ENCODE measurements around the gene GTSE1.

Gene GTSE1

GRCh38 chr22:46273432-46274148 lies 23.1 kb upstream of the GTSE1 start:
- no peak for DNase-seq (ENCODE audit: low read depth in 1 of 2, low spot score in 1 of 2)

GRCh38 chr22:46274381-46274780 lies 22.3 kb upstream of the GTSE1 start:
- DNase-seq (ENCODE audit: low read depth in 1 of 2, low spot score in 1 of 2) = no peak

- DNase-seq (ENCODE audit: low read depth in 1 of 2, low spot score in 1 of 2) = no peak
Measured at GRCh38 chr22:46275455-46276122, 21.1 kb upstream of the GTSE1 start.

DNA sequence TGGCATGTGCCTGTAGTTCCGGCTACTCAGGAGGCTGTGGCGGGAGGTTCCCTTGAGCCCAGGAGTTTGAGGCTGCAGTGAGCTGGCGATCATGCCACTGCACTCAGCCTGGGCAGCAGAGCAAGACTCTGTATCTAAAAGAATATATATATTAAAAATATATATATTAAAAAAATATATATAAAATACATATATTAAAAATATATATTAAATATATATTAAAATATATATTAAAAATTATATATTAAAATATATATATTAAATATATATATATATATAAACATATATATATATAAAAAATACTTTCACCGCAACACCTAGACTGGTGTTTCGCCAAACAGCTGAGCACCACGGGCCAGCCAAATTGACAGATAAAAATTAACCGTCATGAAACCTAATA lies 20.1 kb upstream of the GTSE1 start:
- no peak for DNase-seq (ENCODE audit: low read depth in 1 of 2, low spot score in 1 of 2)

DNA sequence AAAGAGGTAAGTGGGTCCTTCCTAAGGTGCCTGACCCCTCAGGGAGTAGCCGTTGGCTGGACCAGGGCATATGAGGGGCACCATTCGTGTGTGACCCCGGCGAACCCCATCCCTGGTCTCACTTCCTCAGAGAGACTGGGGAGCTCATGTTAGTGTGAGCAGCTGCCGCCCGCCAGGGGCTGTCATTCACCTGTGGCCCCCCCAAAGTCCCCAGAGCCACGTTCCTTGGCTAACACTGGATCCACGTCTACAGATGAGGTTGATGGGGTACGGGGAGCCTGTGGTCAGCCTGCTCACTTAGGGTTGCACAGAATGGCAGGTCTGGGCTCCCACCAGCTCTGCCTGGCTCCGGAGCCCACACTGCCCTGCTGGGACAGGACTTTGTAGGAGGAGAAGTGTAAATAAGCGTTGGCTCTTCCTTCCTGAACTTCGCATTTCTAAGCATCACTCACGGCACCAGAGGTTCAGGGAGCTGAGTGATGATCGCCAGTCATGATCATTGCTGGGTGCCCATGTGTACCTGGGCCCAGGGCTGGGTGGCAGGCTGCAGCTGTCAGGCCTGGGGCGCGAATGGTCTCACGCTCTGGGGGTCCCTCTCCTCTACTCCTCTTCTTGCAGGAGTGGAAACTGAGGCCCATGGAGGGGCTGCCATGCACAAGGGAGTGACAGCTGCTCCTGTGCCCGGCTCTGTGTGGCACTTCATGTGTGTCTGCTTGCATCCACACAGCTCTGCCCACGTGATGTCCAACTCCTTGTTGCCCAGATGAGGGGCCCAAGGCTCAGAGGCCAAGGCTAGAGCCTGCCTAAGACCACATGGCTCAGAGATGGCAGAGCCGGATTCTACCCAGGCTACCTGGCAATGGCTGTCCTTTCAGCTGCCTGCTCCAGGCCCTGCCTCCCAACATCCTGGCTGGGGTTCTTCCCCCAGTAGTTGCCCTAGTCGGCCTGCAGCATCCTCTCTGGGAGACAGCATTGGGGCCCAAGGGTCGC lies 17.7 kb upstream of the GTSE1 start:
- DNase-seq (ENCODE audit: low read depth in 1 of 2, low spot score in 1 of 2) = no peak

- DNase-seq (ENCODE audit: low read depth in 1 of 2, low spot score in 1 of 2) = no peak
Measured at GRCh38 chr22:46280063-46280817, 16.4 kb upstream of the GTSE1 start.

GRCh38 chr22:46280999-46281623 lies 15.6 kb upstream of the GTSE1 start:
- DNase-seq (ENCODE audit: low read depth in 1 of 2, low spot score in 1 of 2) = no peak

- no peak for DNase-seq (ENCODE audit: low read depth in 1 of 2, low spot score in 1 of 2)
Measured at GRCh38 chr22:46281866-46282678, 14.6 kb upstream of the GTSE1 start.

GRCh38 chr22:46286006-46286405 lies 10.7 kb upstream of the GTSE1 start:
- no peak for DNase-seq (ENCODE audit: low read depth in 1 of 2, low spot score in 1 of 2)

DNA sequence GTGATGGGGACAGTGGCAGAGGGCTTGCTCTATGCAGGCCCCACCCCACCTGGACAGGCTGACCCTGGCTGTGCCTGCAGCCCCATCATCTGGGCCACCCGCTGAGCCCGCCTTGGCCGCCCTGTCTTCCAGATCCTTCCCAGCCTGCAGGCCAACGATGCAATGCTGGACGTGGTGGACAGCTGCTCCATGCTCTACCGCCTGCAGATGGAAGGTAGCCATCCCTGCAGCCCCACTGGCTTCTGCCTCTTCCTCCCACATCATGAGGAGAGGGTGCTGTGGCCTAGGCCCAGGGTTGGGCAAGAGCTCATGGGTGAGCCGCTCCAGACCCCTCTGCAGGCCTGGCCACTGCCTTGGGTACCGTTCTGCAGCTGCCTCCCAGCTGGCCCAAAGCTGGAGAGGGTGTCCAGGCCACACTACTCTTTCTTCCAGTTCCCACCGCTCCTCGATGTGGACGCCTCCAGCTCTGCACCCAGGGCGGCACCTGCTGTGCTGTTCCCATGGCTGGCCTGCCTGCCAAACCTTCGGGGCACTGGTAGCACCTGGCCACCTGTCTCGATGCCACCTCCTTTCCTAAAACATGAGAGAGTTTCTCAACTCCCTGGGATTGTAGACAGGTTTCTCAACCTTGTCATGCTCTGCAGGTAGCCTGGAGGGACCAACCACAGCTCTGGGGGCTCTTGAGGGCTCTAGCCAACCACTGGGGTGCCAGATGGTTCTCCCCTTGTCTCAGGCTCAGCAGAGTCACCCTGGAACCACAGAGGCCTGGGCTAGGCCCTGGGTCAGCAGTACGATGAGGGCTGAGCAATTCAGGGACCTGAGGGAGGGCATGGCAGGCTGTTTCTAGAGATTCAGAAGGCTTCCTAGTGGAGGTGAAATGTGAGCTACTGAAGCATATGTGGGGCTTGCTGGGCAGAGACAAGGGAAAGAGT lies 9.5 kb upstream of the GTSE1 start:
- DNase-seq (ENCODE audit: low read depth in 1 of 2, low spot score in 1 of 2) = no peak

DNA sequence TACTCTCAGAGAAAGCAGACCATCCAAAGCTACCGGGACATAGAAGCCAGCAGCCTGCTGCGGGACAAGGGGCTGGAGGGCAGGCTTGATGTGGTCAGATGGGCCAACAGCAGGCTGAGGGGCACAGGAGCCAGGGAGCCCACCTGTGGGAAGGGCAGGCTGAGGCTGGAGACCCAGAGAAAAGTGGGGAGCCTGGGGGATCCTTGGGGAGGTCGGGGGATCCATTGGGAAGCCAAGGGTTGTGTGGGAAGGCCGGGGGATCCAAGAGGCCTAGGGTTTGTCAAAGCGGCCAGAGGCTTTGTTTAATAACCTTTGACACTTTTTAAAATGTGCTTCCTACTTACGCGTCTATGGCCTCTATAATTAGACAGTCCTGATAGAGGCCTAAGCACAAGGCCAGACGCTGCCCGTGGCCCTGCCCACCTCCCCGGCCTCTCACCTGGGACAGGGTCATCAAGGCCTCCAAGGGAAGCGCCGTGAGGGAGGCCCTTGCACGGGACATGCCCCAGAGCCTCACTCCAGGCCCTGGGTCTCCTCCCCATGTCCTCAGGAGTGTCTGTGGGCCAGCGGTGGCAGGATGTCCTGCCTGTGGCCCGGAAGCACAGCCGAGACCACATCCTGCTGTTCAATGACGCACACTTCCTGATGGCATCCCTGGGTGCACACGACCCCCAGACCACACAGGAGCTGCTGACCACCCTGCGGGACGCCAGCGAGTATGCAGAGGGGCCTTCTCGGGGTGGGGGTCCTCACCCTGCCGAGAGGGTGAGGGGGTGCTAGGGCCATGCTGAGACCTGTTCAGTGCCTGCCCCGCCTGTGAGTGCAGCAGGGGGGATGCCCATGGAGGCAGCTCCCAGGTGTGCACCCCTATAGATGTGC lies 8.6 kb upstream of the GTSE1 start:
- DNase-seq (ENCODE audit: low read depth in 1 of 2, low spot score in 1 of 2) = no peak

GRCh38 chr22:46288846-46289243 lies 7.8 kb upstream of the GTSE1 start:
- DNase-seq (ENCODE audit: low read depth in 1 of 2, low spot score in 1 of 2) = no peak

DNA sequence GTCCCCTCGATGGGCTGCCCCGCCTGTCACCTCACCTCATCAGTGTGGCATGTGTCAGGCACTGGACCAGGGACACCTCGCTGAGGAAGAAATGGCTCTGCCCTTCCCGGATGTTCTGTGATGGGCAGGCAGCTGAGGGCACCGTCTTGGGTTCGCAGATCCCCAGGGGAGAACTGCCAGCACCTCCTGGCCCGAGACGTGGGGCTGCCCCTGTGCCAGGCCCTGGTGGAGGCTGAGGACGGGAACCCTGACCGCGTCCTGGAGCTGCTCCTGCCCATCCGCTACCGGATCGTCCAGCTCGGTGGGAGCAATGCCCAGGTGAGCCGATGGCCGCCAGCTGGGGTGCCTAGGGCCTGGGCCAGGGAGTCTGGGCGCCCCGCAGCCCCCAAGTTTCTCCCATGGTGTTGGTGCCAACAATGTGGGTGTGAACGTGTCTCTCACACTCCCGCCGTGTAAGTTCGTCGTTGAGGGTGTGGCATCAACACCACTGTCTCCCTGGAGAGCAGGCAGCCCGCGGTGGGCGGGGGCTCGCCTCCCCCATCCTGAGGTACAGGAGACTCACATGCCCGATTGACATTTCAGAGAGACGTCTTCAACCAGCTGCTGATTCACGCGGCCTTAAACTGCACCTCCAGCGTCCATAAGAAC lies 7.3 kb upstream of the GTSE1 start:
- DNase-seq (ENCODE audit: low read depth in 1 of 2, low spot score in 1 of 2) = no peak

- DNase-seq (ENCODE audit: low read depth in 1 of 2, low spot score in 1 of 2) = no peak
Measured at GRCh38 chr22:46290121-46290842, 6.4 kb upstream of the GTSE1 start.

DNA sequence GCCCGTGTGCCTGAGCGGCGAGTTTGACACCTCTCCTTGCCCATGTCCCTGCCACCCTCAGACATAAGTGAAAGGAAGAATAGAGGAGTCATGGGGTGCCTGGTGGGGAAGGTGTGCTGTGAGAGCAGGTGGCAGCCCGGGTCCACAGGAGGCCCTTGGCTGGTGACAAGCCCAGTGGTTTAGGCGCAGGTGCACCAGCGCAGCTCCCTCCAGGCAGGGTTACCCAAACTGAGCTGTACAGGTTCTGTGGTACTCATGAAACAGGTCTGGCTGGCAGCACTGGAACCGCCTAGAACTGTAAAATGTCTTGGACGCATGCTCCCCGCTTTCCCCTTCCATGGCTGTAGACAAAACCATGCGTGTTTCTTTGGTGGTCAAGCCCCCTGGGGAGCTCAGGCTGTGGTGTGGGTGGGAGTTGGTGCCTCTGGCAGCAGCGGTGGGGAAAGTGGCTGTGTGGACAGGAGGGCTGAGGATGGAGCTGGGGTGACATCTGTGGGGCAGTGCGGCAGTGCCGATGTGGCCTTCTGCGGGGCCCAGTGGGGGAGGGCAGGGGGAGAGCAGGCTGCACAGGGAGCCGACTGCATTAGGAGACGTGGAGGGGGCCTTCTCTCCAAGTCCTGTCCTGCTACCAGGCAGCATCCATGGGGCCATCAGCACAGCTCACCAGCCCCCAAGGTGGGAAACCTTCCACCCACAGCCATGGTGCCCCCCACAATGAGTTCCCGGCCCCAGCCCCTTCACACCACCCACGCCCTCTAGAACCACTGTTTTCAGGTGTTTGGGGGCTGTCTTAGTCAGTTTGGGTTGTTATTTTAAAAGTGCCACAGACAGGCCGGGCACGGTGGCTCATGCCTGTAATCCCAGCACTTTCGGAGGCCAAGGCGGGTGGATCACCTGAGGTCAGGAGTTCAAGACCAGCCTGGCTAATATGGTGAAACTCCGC lies 5.6 kb upstream of the GTSE1 start:
- DNase-seq (ENCODE audit: low read depth in 1 of 2, low spot score in 1 of 2) = no peak

All from stimulated activated CD4-positive, alpha-beta T cell treated with anti-CD3 and anti-CD28 coated beads, Interleukin-15, amount 100 ng/mL, for 1 hour (primary cell).